ENCODE results near the gene KRT32.

- TF ChIP-seq EZH2phosphoT487 (IDR thresholded peaks at IDR 0.05; ENCODE audit: insufficient read depth, low read depth), result no peak
- TF ChIP-seq EZH2 (IDR thresholded peaks at IDR 0.05; ENCODE audit: insufficient read depth, poor library complexity, severe bottlenecking), result no peak
Measured at GRCh38 chr17:41511116-41511515, 43.9 kb upstream of the KRT32 start.

Measured in GM23248 (cell line).